Hematopoietic multipotent progenitor cell (in vitro differentiated cells): ENCODE measurements around the gene TRAF3IP1. TPM values are rescaled to one million over a fixed set of nuclear protein-coding genes. Genes with fewer than 3 reads are reported as not detected.

Source experiments
- DNase-seq, 3 donors: peaks; one replicate each; pipeline ENCODE4 v3.0.0-alpha.2; 2011 to 2015; ENCODE audit warnings: low read depth in 2 of 3, low spot score in 2 of 3
- total RNA-seq: library from RNA; depleted of rRNA; stranded (reverse); fragments of >200 nt; gene quantifications from one replicate; pipeline ENCODE4 v1.2.3, GENCODE V29; 2012

TRAF3IP1 gene
- total RNA-seq, 1 donor, result 4.8 TPM

DNA sequence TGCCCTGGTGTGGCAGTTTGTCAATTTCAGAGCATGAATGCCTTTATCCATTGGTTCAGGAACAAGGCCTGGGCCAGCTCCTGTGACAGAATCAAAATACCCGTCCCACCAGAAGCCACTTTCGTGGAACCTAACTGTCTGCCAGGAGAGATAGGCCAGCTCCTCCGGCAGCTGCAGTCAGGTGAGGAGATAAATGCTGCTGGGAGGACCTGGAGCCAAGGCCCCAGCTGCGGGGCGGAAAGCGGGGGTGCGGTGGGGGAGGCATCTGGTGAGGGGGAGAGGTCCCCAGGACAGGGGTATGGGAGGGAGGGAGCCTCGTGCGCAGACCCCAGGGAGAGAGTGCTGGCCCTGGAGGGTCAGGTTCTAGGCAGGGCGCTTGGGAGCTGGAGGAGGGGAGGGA, 102.0 kb downstream of the TRAF3IP1 start:
- no peak for DNase-seq

DNA sequence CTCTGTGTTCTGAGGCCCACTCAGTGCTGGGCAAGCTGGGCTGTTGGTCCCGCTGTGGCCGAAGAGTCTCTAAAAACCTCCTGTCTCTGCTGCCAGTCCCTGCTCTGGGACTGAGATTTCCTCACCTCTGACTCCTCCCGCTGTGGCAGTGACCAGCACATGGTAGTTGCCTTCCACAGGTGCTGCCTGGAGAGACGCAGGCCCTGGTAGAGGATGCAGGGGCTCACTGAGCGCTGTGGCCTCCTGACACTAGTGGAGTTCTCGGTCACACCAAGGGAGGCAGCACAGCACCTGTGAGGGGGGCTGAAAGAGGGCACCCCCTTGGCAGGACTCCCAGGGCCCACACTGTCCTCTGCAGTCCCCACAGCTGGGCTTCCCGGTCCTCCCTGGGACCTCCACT, 102.6 kb downstream of the TRAF3IP1 start:
- DNase-seq, result no peak

DNA sequence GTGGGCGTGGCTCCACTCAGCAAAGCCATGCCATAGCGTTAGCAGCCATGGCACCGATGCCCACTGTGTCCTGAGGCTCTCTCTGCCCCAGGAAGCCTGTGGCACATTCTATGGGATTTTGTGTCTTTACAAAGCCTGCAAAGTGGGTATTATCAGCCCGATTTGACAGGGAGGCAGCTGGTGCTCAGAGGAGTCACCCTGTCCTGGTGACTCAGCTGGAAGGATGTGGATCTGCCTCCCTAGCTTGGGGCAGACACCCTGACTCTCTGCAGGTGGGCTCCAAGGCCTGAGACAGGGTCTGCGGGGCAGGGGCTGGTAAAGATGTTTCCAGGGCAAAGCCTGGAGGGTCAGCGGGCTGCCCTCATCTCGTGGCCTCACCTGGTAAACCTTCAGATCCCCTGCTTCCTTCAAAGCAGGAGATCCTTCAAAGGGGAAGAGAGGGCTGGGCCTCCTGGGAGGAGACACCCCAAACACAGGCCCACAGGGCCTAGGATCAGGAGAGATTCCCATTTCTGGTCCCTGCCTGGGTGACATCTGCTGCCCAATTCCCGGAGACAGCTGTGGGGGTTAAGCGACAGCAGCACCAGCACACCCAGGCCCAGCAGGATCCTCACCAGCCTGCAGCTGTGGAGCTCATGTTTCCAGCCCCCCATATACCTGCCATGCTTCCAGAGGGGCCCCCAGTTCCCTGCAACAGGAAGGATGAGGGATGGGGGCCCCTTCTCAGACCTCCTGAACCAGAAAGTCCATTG, 103.4 kb downstream of the TRAF3IP1 start:
- no peak for DNase-seq

- DNase-seq, result no peak
Observed at GRCh38 chr2:238424313-238424700, 104.0 kb downstream of the TRAF3IP1 start.

DNA sequence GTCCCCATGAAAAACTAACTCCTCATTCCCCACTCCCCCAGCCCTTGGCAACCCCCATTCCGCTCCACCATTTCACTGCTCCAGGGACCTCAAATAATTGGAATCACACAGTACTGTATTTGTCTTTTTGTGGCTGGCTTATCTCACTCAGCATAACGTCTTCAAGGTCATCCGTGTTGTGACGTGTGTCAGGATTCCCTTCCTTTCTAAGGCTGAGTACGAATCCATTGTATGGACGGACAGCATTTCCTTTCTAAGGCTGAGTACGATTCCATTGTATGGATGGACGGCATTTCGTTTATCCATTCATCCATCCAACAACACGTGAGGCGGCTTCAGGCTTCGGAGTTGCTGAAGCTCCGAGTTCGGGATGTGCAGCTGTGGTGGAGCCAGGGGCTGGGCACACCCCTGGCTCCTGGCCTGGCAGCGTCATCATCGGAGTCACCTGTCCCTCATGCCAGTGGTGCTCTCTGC, 105.2 kb downstream of the TRAF3IP1 start:
- no peak for DNase-seq

DNA sequence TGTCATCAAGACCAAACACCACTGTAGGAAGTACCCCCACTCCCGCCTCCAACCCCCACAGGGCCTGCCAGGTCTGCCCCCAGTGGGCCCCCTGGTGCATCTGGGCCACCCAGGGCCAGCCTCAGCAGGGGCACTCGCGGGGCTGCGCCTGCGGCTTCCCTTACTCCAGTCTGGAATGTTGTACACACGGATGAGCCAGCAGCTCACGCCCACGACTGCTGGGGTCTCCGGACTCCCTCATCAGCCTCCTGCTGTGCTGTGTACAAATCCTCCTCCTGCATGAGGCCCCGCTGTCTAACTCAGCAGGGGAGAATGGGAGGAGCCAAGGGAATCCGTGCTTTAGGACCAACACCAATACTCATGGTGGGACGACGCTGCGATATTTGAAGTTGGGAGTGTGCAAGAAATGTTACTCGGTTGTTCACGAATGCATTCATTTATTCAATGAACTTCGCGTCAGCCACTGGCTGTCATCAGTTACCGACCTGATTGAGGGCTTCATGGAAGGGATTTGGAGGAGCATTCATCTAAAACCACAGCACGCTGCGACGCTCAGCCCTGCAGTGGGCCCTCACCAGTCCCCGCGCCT, 105.8 kb downstream of the TRAF3IP1 start:
- DNase-seq, result peak in 2 of 3 donors; percentile 34 to 63

DNA sequence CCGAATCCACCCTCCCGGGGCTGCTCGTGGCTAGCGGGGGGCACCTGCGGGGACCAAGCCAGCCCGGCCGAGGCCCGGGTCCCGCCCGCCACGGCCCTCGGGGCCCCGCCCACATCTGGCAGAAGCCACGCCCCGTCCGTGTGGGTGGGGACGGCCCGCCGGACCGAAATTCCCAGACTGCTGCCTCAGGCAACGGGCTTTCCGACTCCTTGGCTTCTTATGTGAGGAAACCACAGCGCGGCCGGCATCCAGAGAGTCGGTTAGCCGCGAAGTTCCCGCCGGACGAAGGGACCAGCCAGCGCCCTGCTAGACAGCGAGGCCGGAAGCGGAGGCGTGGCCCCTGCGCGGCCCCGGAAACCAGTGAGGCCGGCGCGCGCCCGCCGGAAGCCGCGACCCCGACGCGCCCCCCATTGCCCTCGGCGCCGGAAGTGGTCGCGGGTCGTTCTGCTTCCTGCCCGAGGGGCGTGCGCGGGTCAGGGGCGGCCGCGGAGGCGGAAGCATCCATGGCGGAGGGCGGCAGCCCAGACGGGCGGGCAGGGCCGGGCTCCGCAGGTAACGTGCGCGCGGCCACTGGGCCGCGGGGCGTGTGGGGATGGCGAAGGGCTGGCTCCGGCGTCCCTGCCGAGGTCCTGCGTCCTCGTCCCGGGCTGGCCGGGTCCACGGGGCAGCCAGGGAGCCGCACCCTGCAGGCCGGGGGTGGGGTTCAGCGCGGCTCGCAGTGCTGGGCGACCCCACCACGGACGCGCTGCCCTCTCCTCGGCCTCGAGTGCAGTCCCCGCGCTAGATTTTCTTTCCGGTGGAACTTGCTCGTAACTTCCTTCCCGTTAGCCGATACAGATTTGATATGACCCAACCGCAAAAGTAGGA, 106.5 kb downstream of the TRAF3IP1 start, which contains the start of gene ASB1:
ASB1 (plus strand) TSS at position 360 of the 867 bp plus-strand sequence; CDS start at position 504, 144 bp downstream.
- DNase-seq, result peak; percentile 55 to 65 (median 64)

DNA sequence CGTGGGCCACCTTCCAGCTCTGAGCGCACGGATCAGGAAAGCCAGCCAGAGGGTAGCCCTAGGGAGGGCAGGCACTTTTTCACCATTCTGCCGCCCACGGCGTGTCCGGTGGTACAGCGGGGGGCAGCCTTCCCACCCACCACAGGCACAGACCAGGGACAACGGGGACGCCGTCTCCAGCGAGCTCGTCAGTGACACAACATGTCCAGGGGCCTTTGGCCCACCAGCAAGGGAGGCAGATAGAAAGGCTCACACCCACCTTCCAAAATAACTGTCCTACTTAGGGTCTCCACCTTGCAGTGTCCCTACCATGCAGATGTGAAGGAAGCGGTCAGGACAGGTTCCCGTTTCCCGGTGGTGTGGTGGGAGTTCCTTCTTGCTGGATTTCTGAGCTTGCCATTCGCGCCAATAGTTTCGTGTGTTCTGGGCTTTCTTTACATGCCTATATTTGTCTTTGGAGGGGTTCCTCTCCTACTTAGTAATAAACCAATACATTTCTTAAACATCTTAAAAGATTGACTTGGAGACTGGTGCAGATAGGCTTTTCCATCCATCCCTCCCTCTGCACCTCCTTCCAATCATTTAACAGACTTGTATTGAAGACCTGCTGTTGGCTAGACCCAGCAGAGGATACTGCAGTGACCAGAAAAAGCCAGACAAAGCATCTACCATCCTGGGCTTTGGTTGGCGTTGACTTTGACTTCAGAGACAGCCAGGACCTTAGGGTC, 107.3 kb downstream of the TRAF3IP1 start:
- no peak for DNase-seq

DNA sequence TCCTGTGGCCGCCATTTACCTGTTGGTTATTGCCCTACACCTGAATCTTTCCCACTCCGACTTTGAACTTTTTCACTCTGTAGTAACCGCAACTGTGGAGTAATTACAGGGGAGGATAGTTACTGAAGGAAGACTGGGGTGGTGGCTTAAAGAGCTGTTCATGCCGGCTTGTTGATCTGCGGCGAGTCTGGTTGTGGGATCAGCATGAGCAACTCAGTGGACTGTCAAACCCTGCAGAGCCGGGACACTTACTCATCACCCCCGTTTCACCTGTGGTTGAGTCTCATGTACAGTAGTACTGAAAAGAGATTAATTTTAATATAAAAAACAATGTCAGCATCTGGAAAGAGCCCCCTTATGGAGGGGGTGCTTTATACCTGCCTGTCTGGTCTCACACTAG, 108.5 kb downstream of the TRAF3IP1 start:
- no peak for DNase-seq

GRCh38 chr2:238430781-238431180, 110.5 kb downstream of the TRAF3IP1 start:
- no peak for DNase-seq

DNA sequence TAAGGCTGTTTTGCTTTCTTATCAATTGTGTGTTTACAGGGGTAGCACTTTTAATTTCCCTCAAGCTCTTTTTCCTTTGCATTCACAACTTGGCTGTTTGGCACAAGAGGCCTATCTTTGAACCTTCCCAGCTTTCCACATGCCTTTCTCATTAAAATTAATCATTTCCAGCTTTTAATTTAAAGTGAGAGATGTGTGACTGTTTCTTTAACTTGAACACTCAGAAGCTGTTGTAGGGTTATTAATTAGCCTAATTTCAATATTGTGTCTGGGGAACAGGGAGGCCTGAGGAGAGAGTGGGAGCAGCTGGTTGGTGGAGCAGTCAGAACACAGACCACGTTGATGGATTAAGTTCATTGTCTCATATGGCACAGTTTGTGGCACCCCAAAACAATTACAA, 111.1 kb downstream of the TRAF3IP1 start:
- DNase-seq, result no peak

GRCh38 chr2:238433300-238433915, 113.1 kb downstream of the TRAF3IP1 start:
- DNase-seq, result no peak

DNA sequence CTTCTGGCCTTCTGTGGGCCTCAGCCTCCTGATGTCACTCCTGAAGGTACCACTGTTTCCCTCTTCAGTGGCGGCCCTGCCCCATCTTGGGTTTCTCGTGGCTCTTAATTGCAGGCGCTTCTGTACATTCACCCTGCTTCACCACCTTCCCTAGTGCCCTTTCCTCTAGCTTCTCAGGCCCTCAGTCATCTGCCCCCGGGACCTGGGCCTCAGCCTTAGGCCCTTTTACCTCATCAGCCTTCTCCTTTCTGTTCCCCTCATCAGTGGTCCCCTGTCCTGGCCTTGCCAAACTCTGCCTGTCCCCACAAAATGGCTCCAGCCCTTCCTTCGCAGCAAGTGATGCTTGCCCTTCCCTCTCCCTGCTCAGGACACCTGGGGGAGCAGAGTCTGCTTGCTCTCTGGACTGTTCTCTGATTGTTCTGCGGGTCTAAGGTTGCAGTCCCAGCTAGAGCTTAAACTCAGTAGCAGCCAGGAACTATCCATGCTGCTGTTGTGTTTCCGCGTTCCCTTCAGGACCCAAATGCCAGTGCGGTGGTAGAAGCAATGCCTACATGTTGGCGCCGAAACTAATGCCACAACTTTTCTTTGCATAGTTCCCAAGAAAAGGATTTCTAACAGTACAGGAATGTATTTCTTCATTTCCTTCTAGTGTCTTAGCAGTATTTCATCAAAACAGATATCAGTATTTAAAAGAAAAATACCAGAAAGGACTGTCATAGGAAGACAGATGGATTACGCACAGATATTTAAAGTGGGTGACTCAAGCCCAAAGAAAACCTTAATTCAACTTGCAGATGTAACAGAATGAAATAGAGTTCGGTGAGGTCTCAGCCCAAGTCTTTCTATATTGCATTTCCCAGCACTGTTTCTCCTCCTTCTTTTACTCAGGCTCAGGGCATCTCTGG, 113.9 kb downstream of the TRAF3IP1 start:
- DNase-seq, result no peak

- no peak for DNase-seq
Observed at GRCh38 chr2:238434846-238435751, 114.8 kb downstream of the TRAF3IP1 start.

- DNase-seq, result no peak
Observed at GRCh38 chr2:238435752-238436096, 115.4 kb downstream of the TRAF3IP1 start.

DNA sequence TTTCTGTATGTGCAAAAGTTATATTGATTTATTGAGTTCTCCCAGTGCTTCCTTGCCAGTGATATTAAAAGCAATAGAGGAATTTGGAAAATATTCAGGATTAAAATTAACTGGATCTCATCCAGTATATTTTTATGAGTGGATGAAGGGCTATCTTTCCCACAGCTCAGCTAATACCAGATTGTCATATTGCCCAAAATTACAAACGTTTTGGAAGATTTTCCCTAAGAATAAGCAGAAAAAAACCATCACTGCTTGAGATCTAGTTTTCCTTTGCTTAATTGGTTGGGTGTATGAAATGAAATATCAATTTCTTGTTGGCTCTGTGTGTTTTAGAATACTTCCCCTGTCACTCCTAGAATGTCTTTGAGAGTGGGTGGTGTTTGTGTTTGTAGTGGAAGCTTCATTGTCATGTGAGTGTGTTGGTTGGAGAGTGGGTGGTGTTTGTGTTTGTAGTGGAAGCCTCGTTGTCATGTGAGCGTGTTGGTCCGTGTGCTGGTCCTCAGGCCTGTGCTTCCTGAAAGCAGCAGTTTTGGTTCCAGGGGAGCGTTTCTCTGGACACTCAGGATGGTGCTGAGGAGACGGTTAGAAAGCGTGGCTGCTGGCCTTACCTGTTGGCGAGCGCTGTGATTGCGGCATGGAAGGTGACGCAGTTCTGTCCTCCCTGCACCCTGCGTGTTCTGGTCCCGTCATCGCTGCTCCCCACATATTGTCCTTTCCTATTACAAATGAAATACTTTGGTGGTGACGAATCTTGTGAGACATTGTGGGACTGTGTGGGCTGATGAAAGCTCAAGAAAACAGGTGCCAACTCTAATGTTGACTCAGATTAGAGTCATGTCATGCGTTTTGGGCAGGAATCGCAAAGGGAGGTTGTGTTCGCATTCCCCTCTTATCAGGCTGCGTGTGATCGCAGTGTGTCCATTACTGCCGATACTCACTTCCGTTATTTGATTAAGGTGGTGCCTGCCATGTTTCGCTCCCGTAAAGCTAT, 118.8 kb downstream of the TRAF3IP1 start:
- no peak for DNase-seq

GRCh38 chr2:238439917-238440316, 119.6 kb downstream of the TRAF3IP1 start:
- DNase-seq, result no peak
